Adrenal gland (tissue), 12 donors: ENCODE measurements around the gene GRAMD1B. TPM values are rescaled to one million over a fixed set of nuclear protein-coding genes. Genes with fewer than 3 reads are reported as not detected.
"Not testable (repeated sequence)": the region's sequence is repeated elsewhere in the genome, so short reads cannot be mapped to it uniquely, and the experiment has no call there.

ENCODE experiments used
- DNase-seq, 7 donors: peaks; one replicate each; pipeline ENCODE4 v3.0.0-alpha.2; 2019 to 2020
- H3K27ac ChIP-seq, 5 donors: fragments of 200-600 bp; sonication (generic) in 4 of 5; 1 replicate in 3 of 5; 2 replicates in 2 of 5; pipeline versions ENCODE4 v1.5.1 to v1.8.0; 2016 to 2020; ENCODE audit warnings: mild to moderate bottlenecking in 1 of 5
- H3K27me3 ChIP-seq: fragments of 200-600 bp; 2 replicates; pipeline ENCODE4 v1.8.0; 2021
- H3K36me3 ChIP-seq, 2 donors: fragments of 200-600 bp; replicated peaks in 1 of 2; 1 replicate in 1 of 2; 2 replicates in 1 of 2; pipeline versions ENCODE4 v1.5.1 to v1.8.0; 2018 to 2022
- H3K4me1 ChIP-seq, 2 donors: fragments of 200-600 bp; replicated peaks in 1 of 2; 1 replicate in 1 of 2; 2 replicates in 1 of 2; pipeline versions ENCODE4 v1.5.1 to v1.8.0; 2018 to 2021
- H3K4me3 ChIP-seq, 4 donors: fragments of 200-600 bp; sonication (generic) in 3 of 4; one replicate each; pipeline ENCODE4 v1.5.1; 2016 to 2018
- H3K9me3 ChIP-seq, 3 donors: fragments of 200-600 bp; sonication (generic) in 1 of 3; replicated peaks in 1 of 3; 1 replicate in 2 of 3; 2 replicates in 1 of 3; pipeline versions ENCODE4 v1.5.1 to v1.8.0; 2016 to 2021
- CTCF ChIP-seq, 6 experiments: fragments of 450-650 bp in 4 of 6; fragments of 200-600 bp in 2 of 6; sonication (generic) in 1 of 6; IDR thresholded peaks; 1 replicate in 5 of 6; 2 replicates in 1 of 6; pipeline versions ENCODE4 v1.5.1 to v1.8.0; 2016 to 2021; ENCODE audit warnings: antibody characterized with exemption in 6 of 6, mild to moderate bottlenecking in 2 of 6, moderate library complexity in 1 of 6
- POLR2A ChIP-seq, 2 donors: fragments of 450-650 bp; IDR thresholded peaks; one replicate each; pipeline ENCODE4 v1.6.1; 2017; ENCODE audit warnings: antibody characterized with exemption in 2 of 2, mild to moderate bottlenecking in 2 of 2, moderate library complexity in 1 of 2
- WGBS, 4 donors: extraction: QIAGEN DNeasy Blood & Tissue Kit in 2 of 4; methylation state at CpG; one replicate each; pipeline versions ENCODE4 v1.1.5 to v1.1.7; 2013 to 2017; 5-methylcytosine and 5-hydroxymethylcytosine counted together
- intact Hi-C, 2 donors: fragments of 100-400 bp; cut with DNase I; formaldehyde crosslinking; loops; one replicate each; pipeline versions ENCODE4 v1.14.1 to v1.15.0; 2022 to 2023
- polyA plus RNA-seq, 3 donors: library from polyadenylated mRNA; stranded (reverse); fragments of 200-250 nt in 2 of 3; fragments of 350-450 nt in 1 of 3; fragmentation: Illumina TruSeq in 1 of 3; extraction: RNeasy Lipid Tissue Mini Kit (QIAGEN cat#74804) in 1 of 3; gene quantifications; one replicate each; pipeline ENCODE4 v1.2.3, GENCODE V29; 2013 to 2014
- total RNA-seq, 9 donors: library from RNA; depleted of rRNA in 4 of 9; stranded (reverse); fragments of >200 nt in 4 of 9; fragments of 120-200 nt in 1 of 9; fragmentation: NEBNext Ultra II Directional in 1 of 9; extraction: Animal tissue kit (Norgen Biotek cat#: 25700) in 1 of 9; gene quantifications; one replicate each; pipeline versions ENCODE4 v1.1.0 to v1.2.4, GENCODE V29; 2013 to 2023
- donor health status: healthy with polysubstance abuse.
- donor health status: Bipolar disorder and iron deficiency.
- donor health status: DM: yes; HTN: yes; CAD: no.
- donor health status: DM: no; HTN: no; CAD: no.
- donor health status: DM: no; HTN: no; CAD: no.
- donor health status: DM: yes; HTN: yes; CAD: no.

Gene GRAMD1B
- total and polyA plus RNA-seq, 12 donors: 101 to 1,898 (median 285) TPM

- Histone ChIP-seq H3K27ac (peak overlapping the region in 1 of 5 donors; percentile 74), H3K4me3 (peak overlapping the region in 1 of 4 donors; percentile 53), H3K36me3 (no peaks in the 10 kb centered on the region), H3K9me3 (no peaks in the 10 kb centered on the region), H3K27me3 (no peaks in the 10 kb centered on the region), H3K4me1 (peaks cover 5 to 14% of the 10 kb centered on the region in 2 donors)
- intact Hi-C loops: no loop called here
- no peak for DNase-seq
- TF ChIP-seq CTCF (IDR thresholded peaks at IDR 0.05) (no peak), POLR2A (IDR thresholded peaks at IDR 0.05) (no peak)
- 10 to 13% (median 12%) methylated on average over 5 to 10 of the region's 10 CpGs for WGBS, 4 donors
These were observed 223.4 kb downstream of the GRAMD1B start for GRCh38 chr11:123653483-123653826.

GRCh38 chr11:123653827-123654565, 223.9 kb downstream of the GRAMD1B start:
- H3K4me1 ChIP-seq: peaks cover 5 to 14% of the 10 kb centered on the region in 2 donors
- intact Hi-C loops: no loop called here
- H3K9me3 ChIP-seq: no peaks in the 10 kb centered on the region
- H3K4me3 ChIP-seq: peak overlapping the region in 3 of 4 donors; percentile 14 to 53 (median 36)
- H3K27me3 ChIP-seq: no peaks in the 10 kb centered on the region
- 0 to 1% (median 0%) methylated on average over 1 to 64 of the region's 64 CpGs for WGBS, 4 donors
- DNase-seq: peak; percentile 37 to 60 (median 52)
- H3K36me3 ChIP-seq: no peaks in the 10 kb centered on the region
- no peak for TF ChIP-seq CTCF (IDR thresholded peaks at IDR 0.05)
- TF ChIP-seq POLR2A (IDR thresholded peaks at IDR 0.05): no peak
- H3K27ac ChIP-seq: peak overlapping the region in 2 of 5 donors; percentile 21 to 74

GRCh38 chr11:123654566-123655081, 224.6 kb downstream of the GRAMD1B start, which contains the start of gene SCN3B:
Gene SCN3B (minus strand): TSS chr11:123654624. CDS start chr11:123653801, 823 bp downstream.
- WGBS, 4 donors: 1 to 2% (median 1%) methylated on average over 17 to 44 of the region's 44 CpGs
- Histone ChIP-seq H3K4me3 (peak within 1 kb of the TSS in 3 of 4 donors; percentile 14 to 53 (median 36)), H3K36me3 (no peaks in the 10 kb centered on the region), H3K27ac (peak within 1 kb of the TSS in 2 of 5 donors; percentile 21 to 74), H3K27me3 (no peaks in the 10 kb centered on the region), H3K9me3 (no peaks in the 10 kb centered on the region), H3K4me1 (peaks cover 5 to 14% of the 10 kb centered on the region in 2 donors)
- no peak for TF ChIP-seq CTCF (IDR thresholded peaks at IDR 0.05)
- TF ChIP-seq POLR2A (IDR thresholded peaks at IDR 0.05): no peak
- peak; percentile 47 to 87 (median 61) for DNase-seq
- intact Hi-C loops: no loop called here

- WGBS, 4 donors: 61 to 72% (median 70%) methylated on average over 2 of the region's 2 CpGs
- Histone ChIP-seq H3K4me1 (peaks cover 0 to 7% of the 10 kb centered on the region in 2 donors), H3K9me3 (no peaks in the 10 kb centered on the region), H3K27me3 (no peaks in the 10 kb centered on the region), H3K36me3 (no peaks in the 10 kb centered on the region), H3K27ac (no peak overlapping the region), H3K4me3 (no peak overlapping the region)
- TF ChIP-seq CTCF (IDR thresholded peaks at IDR 0.05) (no peak), POLR2A (IDR thresholded peaks at IDR 0.05) (no peak)
- intact Hi-C loops: no loop called here
- DNase-seq: no peak
These were observed 229.2 kb downstream of the GRAMD1B start for GRCh38 chr11:123659311-123659710.

GRCh38 chr11:123659965-123660364, 229.9 kb downstream of the GRAMD1B start:
- DNase-seq, intact Hi-C loops: not testable (repeated sequence)
- 34 to 50% (median 38%) methylated on average over 3 of the region's 3 CpGs for WGBS, 4 donors

More at GRCh38 chr11:123659965-123660364, 229.9 kb downstream of the GRAMD1B start:
- H3K36me3 ChIP-seq, H3K27ac ChIP-seq, H3K27me3 ChIP-seq, H3K4me1 ChIP-seq, H3K9me3 ChIP-seq, H3K4me3 ChIP-seq: not testable (repeated sequence)
